KOPT-K1 (cell line): ENCODE data around the gene CNN3.
A peak's percentile ranks its signal among the peaks of the same experiment; 100 is the strongest.

Experiments
- H3K27ac ChIP-seq: fragments of 200-600 bp; sonication (generic); 2 replicates; pipeline ENCODE4 v1.5.1; 2016; ENCODE audit warnings: antibody characterized with exemption, mild to moderate bottlenecking, low read depth, low read length; ENCODE audit not compliant: poor library complexity, severe bottlenecking
- H3K36me3 ChIP-seq: fragments of 200-600 bp; sonication (generic); 2 replicates; pipeline ENCODE4 v1.5.1; 2017; ENCODE audit warnings: antibody characterized with exemption, mild to moderate bottlenecking, low read length, moderate library complexity; ENCODE audit not compliant: insufficient read depth
- H3K9me3 ChIP-seq: fragments of 200-600 bp; sonication (generic); 2 replicates; pipeline ENCODE4 v1.5.1; 2017; ENCODE audit warnings: antibody characterized with exemption, low read length, mild to moderate bottlenecking; ENCODE audit not compliant: insufficient read depth, poor library complexity, severe bottlenecking

The CNN3 gene

GRCh38 chr1:94926915-94927404 lies at the start of gene CNN3:
TSS of gene CNN3 (minus strand) at chr1:94927110. CDS start at chr1:94926894, 216 bp downstream.
- H3K27ac ChIP-seq, result peak within 1 kb of the TSS; percentile 43
- H3K9me3 ChIP-seq, result no peaks in the 10 kb centered on the region
- H3K36me3 ChIP-seq, result no peaks in the 10 kb centered on the region

DNA sequence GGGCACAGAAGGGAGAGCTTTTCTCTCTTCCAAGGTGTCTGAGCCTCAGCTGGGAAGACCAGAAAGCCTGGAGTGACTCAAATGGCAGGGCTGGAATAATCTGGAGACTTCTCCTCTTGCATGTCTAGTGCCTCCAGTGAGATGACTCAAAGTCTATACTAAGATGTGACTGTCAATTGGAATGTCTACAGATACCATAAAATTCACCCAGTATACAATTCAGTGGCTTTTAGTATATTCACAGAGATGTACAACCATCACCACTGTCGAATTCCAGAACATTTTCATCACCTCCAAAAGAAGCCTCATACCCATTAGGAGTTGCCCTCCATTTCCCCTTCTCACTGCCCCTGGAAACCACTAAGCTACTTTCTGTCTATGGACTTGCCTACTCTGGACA lies 47.9 kb upstream of the CNN3 start:
- Histone ChIP-seq H3K27ac (no peak overlapping the region), H3K9me3 (no peaks in the 10 kb centered on the region), H3K36me3 (no peaks in the 10 kb centered on the region)

DNA sequence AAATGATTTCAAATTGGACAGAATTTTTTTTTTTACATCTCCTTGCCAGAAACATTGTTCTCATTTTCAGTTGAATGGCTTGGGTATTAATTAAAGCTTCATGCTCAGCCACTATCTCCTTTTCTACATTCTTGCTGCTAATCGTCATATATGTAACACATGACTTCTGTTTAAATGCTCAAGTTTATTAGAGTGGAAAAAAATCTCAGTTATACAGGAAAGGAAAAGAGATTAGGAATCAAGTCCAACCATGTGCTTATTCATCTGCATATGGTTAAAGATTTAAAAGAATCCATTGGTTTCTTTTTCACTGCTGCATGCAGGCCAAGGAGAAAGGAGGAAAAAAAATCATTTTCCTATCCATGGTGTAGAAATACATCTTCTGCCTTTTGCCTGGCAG lies 47.3 kb upstream of the CNN3 start:
- no peaks in the 10 kb centered on the region for H3K36me3 ChIP-seq
- H3K27ac ChIP-seq, result no peak overlapping the region
- H3K9me3 ChIP-seq, result no peaks in the 10 kb centered on the region

- Histone ChIP-seq H3K36me3 (no peaks in the 10 kb centered on the region), H3K27ac (no peak overlapping the region), H3K9me3 (no peaks in the 10 kb centered on the region)
Observed at GRCh38 chr1:94973309-94973922, 46.5 kb upstream of the CNN3 start.

GRCh38 chr1:94971491-94971924 lies 44.6 kb upstream of the CNN3 start:
- no peak overlapping the region for H3K27ac ChIP-seq

GRCh38 chr1:94970783-94971182 lies 43.9 kb upstream of the CNN3 start:
- H3K36me3 ChIP-seq, result no peaks in the 10 kb centered on the region
- no peak overlapping the region for H3K27ac ChIP-seq
- H3K9me3 ChIP-seq, result no peaks in the 10 kb centered on the region

More at GRCh38 chr1:94971491-94971924, 44.6 kb upstream of the CNN3 start:
- H3K36me3 ChIP-seq, result no peaks in the 10 kb centered on the region
- no peaks in the 10 kb centered on the region for H3K9me3 ChIP-seq

GRCh38 chr1:94969137-94969536 lies 42.2 kb upstream of the CNN3 start:
- Histone ChIP-seq H3K36me3 (no peaks in the 10 kb centered on the region), H3K27ac (no peak overlapping the region), H3K9me3 (no peaks in the 10 kb centered on the region)

DNA sequence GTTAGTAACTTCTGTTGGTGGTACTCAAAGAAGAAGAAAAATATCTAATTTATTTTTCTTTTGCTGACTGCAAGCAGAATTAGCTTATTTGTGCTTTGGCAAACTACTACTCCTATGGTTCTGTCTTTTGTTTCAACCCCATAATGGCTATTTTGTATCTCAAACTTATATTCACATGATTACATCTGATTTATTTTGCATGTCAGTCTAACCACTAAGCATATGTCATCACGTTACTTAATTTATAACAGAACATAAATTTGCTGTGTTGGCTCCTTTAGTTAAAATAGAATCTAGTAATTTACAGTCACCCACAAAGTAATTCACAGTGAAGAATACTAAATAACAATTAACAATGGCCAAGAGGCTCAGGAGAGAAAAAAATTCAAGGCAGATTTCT lies 39.1 kb upstream of the CNN3 start:
- Histone ChIP-seq H3K27ac (no peak overlapping the region), H3K36me3 (no peaks in the 10 kb centered on the region), H3K9me3 (no peaks in the 10 kb centered on the region)

- Histone ChIP-seq H3K36me3 (no peaks in the 10 kb centered on the region), H3K9me3 (no peaks in the 10 kb centered on the region), H3K27ac (no peak overlapping the region)
Observed at GRCh38 chr1:94963864-94964263, 37.0 kb upstream of the CNN3 start.

- no peaks in the 10 kb centered on the region for H3K36me3 ChIP-seq
- peak overlapping the region; percentile 75 for H3K27ac ChIP-seq
- no peaks in the 10 kb centered on the region for H3K9me3 ChIP-seq
Observed at GRCh38 chr1:94962409-94963265, 35.7 kb upstream of the CNN3 start.

DNA sequence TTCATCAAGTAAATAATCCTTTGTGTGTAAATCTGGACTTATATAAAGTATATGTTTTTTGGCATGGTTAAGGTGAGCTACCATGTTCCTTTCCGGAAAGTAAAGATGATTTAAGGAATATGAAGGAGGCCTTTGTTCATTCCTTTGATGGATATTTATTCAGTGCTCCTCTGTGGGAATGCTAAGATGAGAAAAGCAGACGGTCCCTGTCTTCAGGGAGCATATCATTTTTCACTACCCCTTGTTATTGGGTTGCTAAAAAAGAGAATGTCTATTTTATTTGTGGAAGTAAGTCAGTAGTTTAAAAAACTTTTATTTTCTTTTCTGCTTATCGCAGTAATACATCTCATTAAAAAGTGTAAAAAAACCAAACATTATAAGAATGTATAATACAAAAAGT lies 35.1 kb upstream of the CNN3 start:
- Histone ChIP-seq H3K36me3 (no peaks in the 10 kb centered on the region), H3K9me3 (no peaks in the 10 kb centered on the region), H3K27ac (peak overlapping the region; percentile 75)

- Histone ChIP-seq H3K36me3 (no peaks in the 10 kb centered on the region), H3K9me3 (no peaks in the 10 kb centered on the region), H3K27ac (no peak overlapping the region)
Observed at GRCh38 chr1:94961582-94961981, 34.7 kb upstream of the CNN3 start.

- H3K27ac ChIP-seq, result no peak overlapping the region
- H3K36me3 ChIP-seq, result no peaks in the 10 kb centered on the region
- no peaks in the 10 kb centered on the region for H3K9me3 ChIP-seq
Observed at GRCh38 chr1:94958081-94958480, 31.2 kb upstream of the CNN3 start.

DNA sequence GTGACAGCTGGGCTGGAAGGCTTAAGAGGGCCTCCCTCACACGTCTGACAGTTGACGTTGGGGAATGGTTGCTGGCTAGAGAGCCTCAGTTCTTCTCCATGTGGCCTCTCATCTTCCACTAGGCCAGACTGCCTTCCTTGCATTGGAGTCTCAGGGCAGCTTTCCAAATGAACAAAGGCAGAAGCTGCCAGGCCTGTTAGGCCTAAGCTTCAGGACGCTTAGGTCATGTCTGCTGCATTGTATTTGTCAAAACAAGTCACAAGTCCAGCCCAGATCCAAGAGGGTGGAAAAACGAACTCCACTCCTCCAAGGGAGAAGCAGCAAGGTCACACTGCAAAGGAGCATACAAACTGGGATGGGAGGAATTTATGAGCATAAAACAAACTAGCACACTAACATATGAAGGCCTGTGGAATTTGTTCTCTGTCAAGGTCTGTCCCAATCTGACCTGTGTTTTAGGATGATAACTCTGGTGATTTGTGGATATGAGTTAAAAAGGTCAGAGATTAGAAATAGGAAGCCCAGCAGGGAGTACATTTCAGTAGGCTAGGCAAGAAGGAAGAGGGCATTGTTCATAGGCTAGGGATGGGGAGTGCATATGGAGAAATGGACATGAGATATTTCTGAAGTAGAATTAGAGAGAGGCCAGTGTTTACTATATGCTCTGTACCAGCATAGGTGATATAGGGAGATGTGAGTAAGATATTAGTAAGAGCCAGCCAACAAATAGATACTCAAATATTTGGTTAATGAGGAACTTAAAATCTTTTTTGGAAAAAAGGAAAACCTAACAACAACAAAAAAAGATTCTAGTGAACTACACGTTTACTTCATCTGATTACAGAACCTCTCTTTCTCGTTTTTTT lies 29.1 kb upstream of the CNN3 start:
- Histone ChIP-seq H3K27ac (no peak overlapping the region), H3K9me3 (no peaks in the 10 kb centered on the region), H3K36me3 (no peaks in the 10 kb centered on the region)
